Gastrocnemius medialis (tissue), 4 donors: ENCODE results near the gene ADAMTS2. TPM values are rescaled to one million over a fixed set of nuclear protein-coding genes. Genes with fewer than 3 reads are reported as not detected.

Experiments used
- ATAC-seq, 2 donors: fragments of 150-250 bp; one replicate each; pipeline ENCODE4 v1.9.1; 2016
- DNase-seq, 2 donors: peaks; one replicate each; pipeline ENCODE4 v3.0.0-alpha.2; 2019
- H3K27ac ChIP-seq, 4 donors: fragments of 200-600 bp; sonication (generic); 1 replicate in 1 of 4; 2 replicates in 3 of 4; pipeline ENCODE4 v1.5.1; 2016 to 2018; ENCODE audit warnings: mild to moderate bottlenecking in 2 of 4, moderate library complexity in 1 of 4
- H3K27me3 ChIP-seq, 3 donors: fragments of 200-600 bp; sonication (generic) in 2 of 3; 1 replicate in 1 of 3; 2 replicates in 2 of 3; pipeline versions ENCODE4 v1.5.1 to v1.6.0; 2016 to 2019; ENCODE audit warnings: mild to moderate bottlenecking in 1 of 3, moderate library complexity in 1 of 3
- H3K36me3 ChIP-seq, 2 donors: fragments of 200-600 bp; sonication (generic) in 1 of 2; one replicate each; pipeline ENCODE4 v1.5.1; 2017 to 2018
- H3K4me1 ChIP-seq, 2 donors: fragments of 200-600 bp; sonication (generic) in 1 of 2; one replicate each; pipeline ENCODE4 v1.5.1; 2016 to 2017; ENCODE audit warnings: mild to moderate bottlenecking in 2 of 2
- H3K4me3 ChIP-seq, 4 donors: fragments of 200-600 bp; sonication (generic) in 3 of 4; 1 replicate in 1 of 4; 2 replicates in 3 of 4; pipeline ENCODE4 v1.5.1; 2016 to 2019; ENCODE audit warnings: mild to moderate bottlenecking in 2 of 4
- H3K9me3 ChIP-seq, 3 donors: fragments of 200-600 bp; sonication (generic) in 2 of 3; 1 replicate in 1 of 3; 2 replicates in 2 of 3; pipeline ENCODE4 v1.5.1; 2016 to 2019
- POLR2A ChIP-seq, 2 donors: fragments of 450-650 bp; IDR thresholded peaks; one replicate each; pipeline ENCODE4 v1.6.1; 2017; ENCODE audit warnings: antibody characterized with exemption in 2 of 2, mild to moderate bottlenecking in 2 of 2, moderate library complexity in 2 of 2
- in situ Hi-C, 4 donors: fragments of 200-750 bp; cut with MboI; loops; one replicate each; pipeline versions ENCODE4 v1.15.0 to v1.8.0; 2017; ENCODE audit warnings: low sequenced_read_pairs in 4 of 4
- intact Hi-C: fragments of 100-400 bp; cut with DNase I; formaldehyde crosslinking; loops from one replicate; pipeline ENCODE4 v1.15.1; 2023; ENCODE audit warnings: low total_unique reads
- total RNA-seq, 4 donors: library from RNA; depleted of rRNA; stranded (reverse); fragments of >200 nt; gene quantifications; one replicate each; pipeline versions ENCODE4 v1.1.0 to v1.2.3, GENCODE V29; 2016
- TF ChIP-seq, protein P1 (sequence below), 5 experiments: fragments of 450-650 bp in 3 of 5; fragments of 200-600 bp in 2 of 5; sonication (generic) in 2 of 5; IDR thresholded peaks in 4 of 5; conservative IDR thresholded peaks in 1 of 5; 1 replicate in 4 of 5; 2 replicates in 1 of 5; pipeline ENCODE4 v1.5.1; 2016 to 2019; ENCODE audit warnings: antibody characterized with exemption in 5 of 5, mild to moderate bottlenecking in 3 of 5, moderate library complexity in 3 of 5

The ADAMTS2 gene
- total RNA-seq, 4 donors from 2014 or later, result 0.78 to 3.8 (median 2.0) TPM

- in situ Hi-C loops, result no loop called here
- Histone ChIP-seq H3K9me3 (no peaks in the 10 kb centered on the region), H3K27ac (no peak overlapping the region), H3K4me1 (no peaks in the 10 kb centered on the region), H3K36me3 (no peaks in the 10 kb centered on the region), H3K4me3 (no peak overlapping the region), H3K27me3 (no peaks in the 10 kb centered on the region)
- TF ChIP-seq POLR2A (IDR thresholded peaks at IDR 0.05), result no peak
- TF ChIP-seq, protein P1, sequence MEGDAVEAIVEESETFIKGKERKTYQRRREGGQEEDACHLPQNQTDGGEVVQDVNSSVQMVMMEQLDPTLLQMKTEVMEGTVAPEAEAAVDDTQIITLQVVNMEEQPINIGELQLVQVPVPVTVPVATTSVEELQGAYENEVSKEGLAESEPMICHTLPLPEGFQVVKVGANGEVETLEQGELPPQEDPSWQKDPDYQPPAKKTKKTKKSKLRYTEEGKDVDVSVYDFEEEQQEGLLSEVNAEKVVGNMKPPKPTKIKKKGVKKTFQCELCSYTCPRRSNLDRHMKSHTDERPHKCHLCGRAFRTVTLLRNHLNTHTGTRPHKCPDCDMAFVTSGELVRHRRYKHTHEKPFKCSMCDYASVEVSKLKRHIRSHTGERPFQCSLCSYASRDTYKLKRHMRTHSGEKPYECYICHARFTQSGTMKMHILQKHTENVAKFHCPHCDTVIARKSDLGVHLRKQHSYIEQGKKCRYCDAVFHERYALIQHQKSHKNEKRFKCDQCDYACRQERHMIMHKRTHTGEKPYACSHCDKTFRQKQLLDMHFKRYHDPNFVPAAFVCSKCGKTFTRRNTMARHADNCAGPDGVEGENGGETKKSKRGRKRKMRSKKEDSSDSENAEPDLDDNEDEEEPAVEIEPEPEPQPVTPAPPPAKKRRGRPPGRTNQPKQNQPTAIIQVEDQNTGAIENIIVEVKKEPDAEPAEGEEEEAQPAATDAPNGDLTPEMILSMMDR (IDR thresholded peaks at IDR 0.05 in 4 of 5, conservative IDR thresholded peaks at IDR 0.05 in 1 of 5), result no peak
- intact Hi-C loops, result no loop called here
- no peak for ATAC-seq
- DNase-seq, result no peak
These were observed 225.7 kb downstream of the ADAMTS2 start for GRCh38 chr5:179119415-179120170.

- TF ChIP-seq POLR2A (IDR thresholded peaks at IDR 0.05), result no peak
- TF ChIP-seq, protein P1 (IDR thresholded peaks at IDR 0.05 in 4 of 5, conservative IDR thresholded peaks at IDR 0.05 in 1 of 5), result no peak
- DNase-seq (no peak), ATAC-seq (no peak)
- Histone ChIP-seq H3K27ac (no peak overlapping the region), H3K27me3 (no peaks in the 10 kb centered on the region), H3K36me3 (no peaks in the 10 kb centered on the region), H3K9me3 (no peaks in the 10 kb centered on the region), H3K4me1 (no peaks in the 10 kb centered on the region), H3K4me3 (no peak overlapping the region)
- intact Hi-C loops, result no loop called here
- in situ Hi-C loops, result no loop called here
These were observed 226.4 kb downstream of the ADAMTS2 start for GRCh38 chr5:179118756-179119414.

DNA sequence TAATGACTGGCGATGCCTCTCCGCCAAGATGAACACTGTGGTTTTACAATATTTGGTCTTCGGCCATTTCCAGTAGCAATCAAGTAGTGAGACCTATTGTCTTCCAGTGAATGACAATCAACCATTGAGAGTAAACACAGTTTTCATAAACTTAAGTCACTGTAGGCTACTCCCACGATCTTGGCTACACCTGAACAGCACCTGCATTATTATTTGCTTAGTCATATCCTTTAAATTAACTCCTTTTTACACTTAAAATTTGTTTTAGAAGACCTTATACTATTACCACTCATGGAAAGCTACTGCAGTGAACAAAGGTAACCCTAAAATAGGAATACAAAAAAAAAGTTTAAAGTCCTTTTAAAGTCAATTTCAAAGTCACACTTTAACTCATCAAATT is 226.9 kb downstream of the ADAMTS2 start:
- TF ChIP-seq POLR2A (IDR thresholded peaks at IDR 0.05), result no peak
- TF ChIP-seq, protein P1 (IDR thresholded peaks at IDR 0.05 in 4 of 5, conservative IDR thresholded peaks at IDR 0.05 in 1 of 5), result no peak
- Histone ChIP-seq H3K4me3 (no peak overlapping the region), H3K27ac (no peak overlapping the region), H3K4me1 (no peaks in the 10 kb centered on the region), H3K36me3 (no peaks in the 10 kb centered on the region), H3K9me3 (no peaks in the 10 kb centered on the region), H3K27me3 (no peaks in the 10 kb centered on the region)
- no peak for ATAC-seq
- intact Hi-C loops, result no loop called here
- no peak for DNase-seq
- in situ Hi-C loops, result no loop called here

DNA sequence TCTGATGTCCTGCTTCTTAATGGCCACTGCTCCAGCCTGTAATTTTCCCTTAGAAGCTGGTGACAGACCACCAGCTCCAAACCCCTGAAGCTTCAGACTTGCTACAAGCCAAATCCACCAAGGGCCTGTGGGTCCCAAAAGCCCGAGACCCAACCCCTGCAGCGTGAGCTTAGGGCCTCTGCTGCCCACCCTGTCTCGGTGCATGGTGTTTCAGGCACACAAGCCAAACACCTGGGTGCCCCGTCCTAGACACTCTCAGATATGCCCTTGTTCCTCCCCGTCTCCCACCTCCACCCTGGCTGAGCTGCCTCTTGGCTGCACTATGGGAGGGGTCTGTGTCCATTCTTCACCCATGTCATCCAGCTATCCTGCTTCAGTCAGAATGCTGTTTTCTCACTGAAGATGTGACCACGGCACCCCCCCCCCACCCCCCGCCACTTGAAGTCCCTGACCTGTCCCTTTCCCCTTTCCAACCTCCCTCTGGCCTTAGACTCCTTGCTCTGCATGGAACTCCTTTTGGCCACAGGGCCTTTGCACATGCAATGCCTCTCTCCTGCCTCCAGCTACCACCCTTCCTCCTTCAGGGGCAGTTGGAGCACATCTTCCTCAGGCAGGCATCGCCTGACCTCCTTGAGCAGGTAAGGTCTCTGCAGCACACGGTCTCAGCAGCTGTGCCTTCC is 229.3 kb downstream of the ADAMTS2 start:
- H3K27me3 ChIP-seq, result no peaks in the 10 kb centered on the region
- intact Hi-C loops, result no loop called here
- H3K4me3 ChIP-seq, result no peak overlapping the region
- DNase-seq, result no peak
- H3K27ac ChIP-seq, result no peak overlapping the region
- ATAC-seq, result no peak
- in situ Hi-C loops, result no loop called here
- no peaks in the 10 kb centered on the region for H3K36me3 ChIP-seq
- peaks cover 0 to 9% (median 0%) of the 10 kb centered on the region in 3 donors for H3K9me3 ChIP-seq
- TF ChIP-seq, protein P1 (IDR thresholded peaks at IDR 0.05 in 4 of 5, conservative IDR thresholded peaks at IDR 0.05 in 1 of 5), result no peak
- no peak for TF ChIP-seq POLR2A (IDR thresholded peaks at IDR 0.05)
- no peaks in the 10 kb centered on the region for H3K4me1 ChIP-seq
